GM23248 (cell line): Measurements from ENCODE around the gene ST6GALNAC3.

ENCODE experiments used
- EZH2 ChIP-seq: fragments of 200-600 bp; sonication (generic); IDR thresholded peaks from 2 replicates; pipeline ENCODE4 v1.6.1; 2018; ENCODE audit warnings: antibody characterized with exemption, mild to moderate bottlenecking; ENCODE audit not compliant: insufficient read depth, poor library complexity, severe bottlenecking
- EZH2phosphoT487 ChIP-seq: fragments of 200-600 bp; sonication (generic); IDR thresholded peaks from 2 replicates; pipeline ENCODE4 v1.6.1; 2018; ENCODE audit warnings: antibody characterized with exemption, moderate library complexity, mild to moderate bottlenecking, low read depth; ENCODE audit not compliant: insufficient read depth

DNA sequence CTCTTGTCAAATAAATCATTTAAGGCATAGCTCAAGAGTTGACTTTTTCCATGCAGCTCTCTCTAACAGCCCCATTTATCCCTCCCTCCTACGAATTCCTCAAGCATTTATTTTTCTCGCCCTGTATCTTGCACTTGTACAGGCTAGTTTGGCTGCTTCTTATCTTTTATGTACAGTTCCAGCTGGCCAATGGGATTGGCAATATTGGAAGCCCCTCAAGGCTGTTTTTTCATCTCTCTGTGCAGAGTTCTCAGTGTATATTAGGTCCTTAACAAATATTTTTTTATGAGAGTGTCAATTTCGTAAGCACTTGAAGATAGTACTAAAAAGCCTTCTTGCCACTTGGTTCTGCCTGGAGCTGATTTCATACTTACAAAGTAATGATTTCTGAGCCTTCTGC, 356.0 kb downstream of the ST6GALNAC3 start:
- TF ChIP-seq EZH2 (no peak), EZH2phosphoT487 (no peak)
